Ovary (tissue), 3 donors: Measurements from ENCODE around the gene GPR162.

Experiments
- EP300 ChIP-seq: sonication (generic); formaldehyde crosslinking; IDR thresholded peaks from one replicate; pipeline ENCODE4 v1.6.1; 2017; ENCODE audit warnings: antibody characterized with exemption
- POLR2A ChIP-seq: fragments of 450-650 bp; IDR thresholded peaks from one replicate; pipeline ENCODE4 v1.6.1; 2017; ENCODE audit warnings: antibody characterized with exemption, mild to moderate bottlenecking, moderate library complexity
- TF ChIP-seq, protein P1 (sequence below), 3 donors: fragments of 450-650 bp in 2 of 3; fragments of 200-600 bp in 1 of 3; IDR thresholded peaks; one replicate each; pipeline versions ENCODE4 v1.5.1 to v1.8.0; 2016 to 2022; ENCODE audit warnings: antibody characterized with exemption in 3 of 3, mild to moderate bottlenecking in 1 of 3
- donor health status: DM: no; HTN: no; CAD: no.

DNA sequence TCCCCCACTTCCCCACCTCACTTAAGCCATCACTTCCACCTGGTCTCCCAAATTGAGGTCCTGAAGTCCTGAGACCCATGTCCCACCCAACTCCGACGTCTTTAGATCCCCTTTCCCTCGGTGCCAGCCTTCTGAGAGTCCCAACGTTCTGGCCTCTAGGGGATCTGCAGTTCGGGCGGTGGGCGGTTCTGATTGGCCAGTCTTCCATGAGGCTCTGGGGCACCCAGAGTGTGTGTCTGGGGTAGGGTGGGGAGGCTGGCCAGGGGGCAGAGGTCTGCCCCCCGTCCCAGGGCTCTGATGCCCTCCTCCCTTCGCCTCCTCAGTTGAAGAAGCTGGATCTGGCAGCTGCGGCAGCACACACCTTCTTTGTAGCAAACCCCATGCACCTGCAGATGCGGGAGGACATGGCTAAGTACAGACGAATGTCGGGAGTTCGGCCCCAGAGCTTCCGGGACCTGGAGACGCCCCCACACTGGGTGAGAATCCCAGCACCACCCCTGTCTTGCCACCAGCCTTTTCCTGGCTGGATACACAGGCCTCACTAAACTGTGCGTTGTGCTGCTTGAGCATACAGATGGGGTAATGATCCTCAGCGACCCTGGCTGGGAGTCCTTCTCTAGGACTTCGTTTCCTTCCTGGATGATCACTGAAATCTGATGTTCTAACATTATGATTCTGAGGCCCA lies 8.1 kb downstream of the GPR162 start:
- TF ChIP-seq POLR2A: no peak
- TF ChIP-seq, protein P1, sequence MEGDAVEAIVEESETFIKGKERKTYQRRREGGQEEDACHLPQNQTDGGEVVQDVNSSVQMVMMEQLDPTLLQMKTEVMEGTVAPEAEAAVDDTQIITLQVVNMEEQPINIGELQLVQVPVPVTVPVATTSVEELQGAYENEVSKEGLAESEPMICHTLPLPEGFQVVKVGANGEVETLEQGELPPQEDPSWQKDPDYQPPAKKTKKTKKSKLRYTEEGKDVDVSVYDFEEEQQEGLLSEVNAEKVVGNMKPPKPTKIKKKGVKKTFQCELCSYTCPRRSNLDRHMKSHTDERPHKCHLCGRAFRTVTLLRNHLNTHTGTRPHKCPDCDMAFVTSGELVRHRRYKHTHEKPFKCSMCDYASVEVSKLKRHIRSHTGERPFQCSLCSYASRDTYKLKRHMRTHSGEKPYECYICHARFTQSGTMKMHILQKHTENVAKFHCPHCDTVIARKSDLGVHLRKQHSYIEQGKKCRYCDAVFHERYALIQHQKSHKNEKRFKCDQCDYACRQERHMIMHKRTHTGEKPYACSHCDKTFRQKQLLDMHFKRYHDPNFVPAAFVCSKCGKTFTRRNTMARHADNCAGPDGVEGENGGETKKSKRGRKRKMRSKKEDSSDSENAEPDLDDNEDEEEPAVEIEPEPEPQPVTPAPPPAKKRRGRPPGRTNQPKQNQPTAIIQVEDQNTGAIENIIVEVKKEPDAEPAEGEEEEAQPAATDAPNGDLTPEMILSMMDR (IDR thresholded peaks at IDR 0.05): no peak
- no peak for TF ChIP-seq EP300
